ENCODE data around the gene USP32.

The USP32 gene

DNA sequence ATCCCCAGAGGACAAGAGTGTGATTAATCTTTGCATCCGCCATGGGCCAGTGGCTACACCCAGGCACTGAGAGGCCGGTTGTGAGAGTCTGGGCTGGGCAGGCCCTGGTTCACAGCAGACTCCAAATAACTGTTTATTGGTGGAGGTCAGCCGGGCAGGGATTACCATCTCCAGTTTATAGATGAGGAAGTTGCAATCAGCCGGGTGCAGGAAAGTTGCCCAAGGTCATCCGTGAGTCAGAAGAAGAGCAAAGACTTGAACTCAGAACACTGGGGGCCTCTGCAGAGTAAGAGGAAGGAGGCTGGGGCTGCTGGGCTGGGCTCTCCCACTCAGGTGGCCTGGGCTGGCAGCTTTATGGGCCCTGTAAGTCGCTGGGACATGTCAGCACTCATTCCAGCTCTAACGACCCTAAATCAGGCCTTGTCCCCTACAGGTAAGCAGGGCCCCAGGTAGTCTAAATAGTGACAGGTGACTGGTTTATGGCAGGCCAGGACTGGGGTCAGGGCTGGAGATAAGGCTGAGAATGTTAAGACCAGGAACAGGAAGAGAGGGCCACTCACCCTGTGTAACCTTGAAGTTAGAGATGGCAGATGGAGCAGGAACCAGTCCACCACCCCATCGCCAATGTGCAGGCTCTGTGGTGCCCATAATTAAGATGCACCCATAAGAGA lies 244.2 kb downstream of the USP32 start:
- H3K4me3 ChIP-seq (ENCODE audit: low read length), result no peak overlapping the region
- H3K9me3 ChIP-seq (ENCODE audit: control insufficient read depth, low read length), result no peaks in the 10 kb centered on the region
- H3K27me3 ChIP-seq (ENCODE audit: control insufficient read depth, insufficient read depth, low read length), result peaks cover 79% of the 10 kb centered on the region
- H3K9ac ChIP-seq (ENCODE audit: low read length), result no peak overlapping the region
- H3K4me1 ChIP-seq (ENCODE audit: control insufficient read depth, insufficient read depth, low read length), result peaks cover 23% of the 10 kb centered on the region
- no peaks in the 10 kb centered on the region for H3K36me3 ChIP-seq (ENCODE audit: control insufficient read depth, insufficient read depth, low read length)

DNA sequence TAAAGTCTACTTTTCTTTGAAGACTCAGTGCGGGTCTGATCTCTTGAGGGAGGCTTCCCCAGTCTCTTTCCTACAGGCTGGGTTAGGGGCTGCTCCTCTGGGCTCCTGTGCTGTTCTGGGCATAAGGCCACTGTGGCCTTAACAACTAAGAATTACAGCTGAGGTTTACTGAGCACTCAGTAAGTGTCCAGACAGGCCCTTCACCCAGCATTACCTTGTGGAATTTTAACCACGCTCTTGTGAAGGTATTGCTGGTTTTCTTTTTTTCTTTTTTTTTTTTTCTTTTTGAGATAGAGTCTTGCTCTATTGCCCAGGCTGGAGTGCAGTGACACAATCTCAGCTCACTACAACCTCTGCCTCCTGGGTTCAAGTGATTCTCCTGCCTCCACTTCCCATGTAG lies 245.7 kb downstream of the USP32 start:
- no peak overlapping the region for H3K9ac ChIP-seq (ENCODE audit: low read length)
- H3K36me3 ChIP-seq (ENCODE audit: control insufficient read depth, insufficient read depth, low read length), result no peaks in the 10 kb centered on the region
- H3K4me1 ChIP-seq (ENCODE audit: control insufficient read depth, insufficient read depth, low read length), result peaks cover 32% of the 10 kb centered on the region
- no peak overlapping the region for H3K4me3 ChIP-seq (ENCODE audit: low read length)
- no peaks in the 10 kb centered on the region for H3K9me3 ChIP-seq (ENCODE audit: control insufficient read depth, low read length)
- H3K27me3 ChIP-seq (ENCODE audit: control insufficient read depth, insufficient read depth, low read length), result peaks cover 71% of the 10 kb centered on the region

DNA sequence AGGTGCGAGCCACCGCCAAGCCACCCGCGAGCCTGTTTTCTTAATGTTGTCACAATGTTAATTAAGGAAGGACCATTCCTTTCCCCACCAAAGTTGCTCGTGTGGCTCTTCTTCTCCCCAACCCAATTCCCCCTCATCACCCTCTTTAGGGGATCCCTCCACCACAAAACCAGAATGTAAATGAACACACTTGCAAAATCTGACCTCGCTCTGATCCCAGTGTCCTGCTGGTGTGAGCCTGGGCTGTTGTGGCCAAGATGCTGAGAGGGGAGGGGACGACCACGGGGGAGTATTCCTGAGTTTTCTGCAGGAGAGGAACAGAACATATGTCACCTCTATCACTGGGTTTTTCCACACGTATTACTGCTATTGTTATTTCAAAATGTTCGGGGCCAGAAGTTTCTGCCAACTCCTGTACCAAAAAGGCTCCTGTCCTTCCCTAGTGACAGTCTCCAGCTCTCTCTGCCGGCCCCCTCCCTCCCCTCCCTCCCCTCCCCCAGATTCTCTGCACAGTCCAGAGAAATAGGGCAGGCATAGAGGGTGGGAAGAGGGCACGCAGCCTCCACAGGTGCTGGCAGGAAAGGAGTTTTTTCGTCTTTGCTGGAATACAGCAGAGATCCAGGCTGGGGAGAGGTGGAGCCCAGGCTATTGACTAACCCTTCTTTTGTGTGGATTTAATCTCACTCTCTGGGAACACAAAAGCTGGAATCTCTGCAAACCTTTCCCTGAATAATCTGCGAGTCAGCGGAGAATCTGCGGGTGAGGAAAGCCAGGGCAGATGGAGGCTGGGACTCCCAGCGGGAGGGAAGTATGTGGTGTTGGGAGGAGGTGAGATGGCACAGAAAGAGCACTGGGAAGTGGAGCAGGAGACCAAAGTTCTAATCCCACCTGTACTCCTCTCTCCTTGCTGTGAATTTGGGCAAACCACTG lies 246.7 kb downstream of the USP32 start:
- Histone ChIP-seq H3K36me3 (ENCODE audit: control insufficient read depth, insufficient read depth, low read length) (no peaks in the 10 kb centered on the region), H3K4me3 (ENCODE audit: low read length) (no peak overlapping the region), H3K9me3 (ENCODE audit: control insufficient read depth, low read length) (no peaks in the 10 kb centered on the region), H3K27me3 (ENCODE audit: control insufficient read depth, insufficient read depth, low read length) (peaks cover 71% of the 10 kb centered on the region), H3K4me1 (ENCODE audit: control insufficient read depth, insufficient read depth, low read length) (peaks cover 30% of the 10 kb centered on the region), H3K9ac (ENCODE audit: low read length) (no peak overlapping the region)

DNA sequence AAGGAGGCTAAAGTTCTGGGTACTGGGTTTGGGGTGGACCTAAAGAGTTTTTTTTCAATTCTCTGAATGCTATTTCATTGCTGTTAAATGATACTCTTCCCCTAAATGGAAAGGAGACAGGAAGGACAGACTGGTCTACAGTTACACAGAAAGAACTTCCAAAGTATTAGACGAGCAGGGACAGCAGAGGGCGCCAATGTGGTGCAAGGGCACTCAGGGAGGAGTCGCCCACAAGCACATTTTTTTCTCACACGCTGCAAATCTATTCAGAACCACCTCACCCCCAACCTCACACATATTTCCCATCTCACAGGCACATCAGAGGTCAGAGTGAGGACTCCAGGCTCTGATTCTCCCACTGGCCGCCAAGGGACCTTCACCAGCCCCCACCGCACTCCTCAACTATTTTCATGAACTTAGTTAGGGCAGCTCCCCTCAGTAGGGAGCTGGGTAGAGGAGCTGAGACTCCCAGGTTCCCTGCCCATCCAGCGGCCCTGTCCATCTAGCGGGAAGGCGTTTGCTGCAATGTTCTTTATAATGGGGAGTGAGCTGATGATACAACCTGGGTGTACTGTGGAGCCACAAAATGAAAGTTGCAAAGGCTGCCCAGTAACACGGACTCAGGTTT lies 248.9 kb downstream of the USP32 start:
- Histone ChIP-seq H3K9me3 (ENCODE audit: control insufficient read depth, low read length) (no peaks in the 10 kb centered on the region), H3K27me3 (ENCODE audit: control insufficient read depth, insufficient read depth, low read length) (peaks cover 70% of the 10 kb centered on the region), H3K4me1 (ENCODE audit: control insufficient read depth, insufficient read depth, low read length) (peaks cover 34% of the 10 kb centered on the region), H3K9ac (ENCODE audit: low read length) (no peak overlapping the region), H3K36me3 (ENCODE audit: control insufficient read depth, insufficient read depth, low read length) (no peaks in the 10 kb centered on the region), H3K4me3 (ENCODE audit: low read length) (no peak overlapping the region)

DNA sequence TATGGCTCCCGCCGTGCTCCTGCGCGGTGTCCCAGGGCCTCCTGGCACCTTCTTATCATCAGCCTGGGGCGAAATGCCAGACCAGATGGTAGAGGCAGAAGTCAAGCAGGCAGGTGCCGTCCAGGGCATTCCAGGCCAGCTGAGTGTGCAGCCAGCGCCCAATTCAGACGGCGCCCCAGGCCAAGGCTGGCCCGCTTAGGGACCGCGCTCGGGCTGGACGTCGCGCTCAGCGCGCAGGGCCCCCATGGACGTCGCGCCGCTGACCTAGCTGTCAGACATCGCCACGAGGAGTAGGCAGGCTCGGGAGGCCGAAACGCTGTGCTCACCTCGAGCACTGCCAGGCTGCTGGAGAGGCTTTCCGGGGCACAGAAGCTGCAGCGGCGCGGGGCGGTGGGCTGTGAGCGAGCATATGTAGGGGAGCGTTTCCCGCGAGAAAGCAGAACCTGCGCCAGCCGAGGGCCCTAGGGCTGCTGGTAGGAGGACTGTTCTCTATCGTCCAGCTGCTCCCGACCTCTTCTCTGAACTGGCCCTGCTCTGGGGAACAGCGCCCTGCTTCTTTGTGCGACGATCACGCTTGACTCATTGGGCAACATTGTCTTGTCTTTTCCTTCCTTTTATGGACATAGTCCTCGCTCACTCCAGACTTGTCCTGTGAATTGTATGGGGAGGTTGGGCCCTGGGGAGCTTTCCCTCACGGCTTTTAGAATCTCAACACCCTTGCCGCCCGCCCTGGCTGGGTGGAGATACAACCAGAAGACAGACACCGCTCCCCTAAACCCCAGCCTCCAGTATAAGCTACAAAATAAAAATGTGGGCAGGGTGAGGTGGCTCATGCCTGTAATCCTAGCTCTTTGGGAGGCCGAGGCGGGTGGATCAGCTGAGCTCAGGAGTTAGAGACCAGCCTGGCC lies 250.6 kb downstream of the USP32 start:
- Histone ChIP-seq H3K9me3 (ENCODE audit: control insufficient read depth, low read length) (no peaks in the 10 kb centered on the region), H3K4me1 (ENCODE audit: control insufficient read depth, insufficient read depth, low read length) (peaks cover 34% of the 10 kb centered on the region), H3K27me3 (ENCODE audit: control insufficient read depth, insufficient read depth, low read length) (peaks cover 58% of the 10 kb centered on the region), H3K36me3 (ENCODE audit: control insufficient read depth, insufficient read depth, low read length) (no peaks in the 10 kb centered on the region), H3K9ac (ENCODE audit: low read length) (no peak overlapping the region), H3K4me3 (ENCODE audit: low read length) (no peak overlapping the region)

DNA sequence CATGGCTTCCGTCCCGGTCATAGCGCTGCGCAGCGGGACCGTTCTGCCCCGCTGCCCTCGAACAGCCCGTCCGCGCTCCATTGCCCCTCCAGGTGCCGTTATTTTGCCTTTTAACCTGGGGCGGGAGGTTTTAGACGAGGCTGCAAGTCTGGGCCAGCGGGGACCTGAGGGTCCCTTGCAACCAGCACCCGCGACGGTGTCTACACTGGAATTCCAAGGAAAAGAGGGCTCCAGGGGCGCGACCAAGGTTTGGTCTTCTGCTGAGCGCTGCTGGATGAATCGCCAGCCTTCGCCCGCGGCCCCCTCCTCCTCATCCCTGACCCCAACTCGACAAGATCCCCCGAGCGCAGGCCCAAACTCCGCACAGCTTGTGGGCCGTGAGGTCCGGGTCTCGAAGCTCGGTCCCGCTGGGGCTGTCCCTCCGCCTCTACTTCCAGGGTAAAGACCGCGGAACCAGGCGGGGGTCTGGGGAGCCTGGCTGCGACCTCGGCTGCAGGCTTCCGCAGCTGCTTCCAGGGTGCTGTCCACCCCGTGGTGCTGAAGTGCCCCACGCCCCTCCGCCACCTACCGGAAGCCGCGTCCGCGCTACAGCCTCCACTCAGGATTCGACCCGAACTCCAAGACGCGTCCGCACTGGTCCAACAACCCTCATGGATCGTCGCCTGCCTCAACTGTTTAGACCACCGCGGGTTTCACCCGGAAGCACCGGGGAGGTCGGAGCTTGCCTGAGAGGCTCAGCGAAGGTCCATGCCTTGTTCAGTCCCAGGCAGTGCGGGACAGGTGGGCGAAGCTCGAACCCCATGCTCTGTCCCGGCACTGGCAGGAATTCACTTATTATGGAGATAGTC lies 252.3 kb downstream of the USP32 start:
- Histone ChIP-seq H3K27me3 (ENCODE audit: control insufficient read depth, insufficient read depth, low read length) (peaks cover 47% of the 10 kb centered on the region), H3K4me3 (ENCODE audit: low read length) (no peak overlapping the region), H3K4me1 (ENCODE audit: control insufficient read depth, insufficient read depth, low read length) (peaks cover 37% of the 10 kb centered on the region), H3K9ac (ENCODE audit: low read length) (no peak overlapping the region), H3K36me3 (ENCODE audit: control insufficient read depth, insufficient read depth, low read length) (no peaks in the 10 kb centered on the region), H3K9me3 (ENCODE audit: control insufficient read depth, low read length) (no peaks in the 10 kb centered on the region)

DNA sequence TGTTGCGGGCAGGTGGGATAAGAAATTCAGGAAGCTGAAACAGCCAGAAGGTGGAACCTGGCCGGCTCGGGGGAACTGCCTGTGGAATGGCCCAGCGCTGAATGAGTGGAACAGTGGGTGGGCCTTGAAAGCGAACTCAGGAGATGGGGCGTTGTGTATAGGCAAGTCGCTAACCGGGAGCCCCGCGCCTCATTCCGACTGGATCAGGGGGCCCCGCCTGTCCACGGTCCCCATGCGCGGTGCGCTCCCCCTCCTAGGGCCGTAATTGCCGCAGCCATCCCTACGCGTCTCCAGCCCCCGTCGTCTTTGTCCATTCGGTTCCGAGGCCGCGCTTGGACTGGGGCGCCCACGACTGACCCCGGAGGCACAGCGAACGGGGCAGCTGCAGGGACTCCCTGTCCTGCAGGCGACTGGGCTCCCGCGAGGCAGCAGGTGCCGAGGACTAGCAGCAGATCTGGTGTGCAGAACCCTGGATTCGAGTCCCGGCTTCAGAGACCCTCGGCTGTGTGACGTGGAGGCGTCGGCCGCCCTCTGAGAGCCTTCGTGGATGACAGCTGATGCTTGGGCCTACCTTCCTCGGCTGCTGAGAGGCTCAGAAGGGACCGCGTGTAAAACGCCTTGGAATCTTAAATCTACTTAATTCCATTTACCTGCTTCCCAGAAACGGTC lies 253.0 kb downstream of the USP32 start:
- peaks cover 42% of the 10 kb centered on the region for H3K27me3 ChIP-seq (ENCODE audit: control insufficient read depth, insufficient read depth, low read length)

DNA sequence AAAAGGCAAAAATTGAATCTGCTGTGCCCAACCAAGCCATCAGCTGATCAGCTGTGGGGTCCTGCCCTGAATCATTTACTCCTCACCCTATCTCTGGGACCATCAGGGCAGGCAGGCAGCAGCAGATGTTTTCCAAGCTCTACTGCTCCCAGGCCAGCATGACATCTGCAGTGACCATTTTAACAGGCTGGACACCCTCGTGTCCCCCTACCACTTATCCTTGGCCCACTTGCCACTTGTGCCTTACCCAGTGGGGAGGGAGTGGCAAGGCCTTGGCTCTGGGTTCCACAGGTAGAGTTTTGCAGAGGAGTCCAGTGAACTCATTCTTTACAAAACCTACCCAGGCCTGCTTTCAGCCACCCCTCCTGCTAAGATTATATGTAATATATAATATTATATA lies 254.2 kb downstream of the USP32 start:
- Histone ChIP-seq H3K9ac (ENCODE audit: low read length) (no peak overlapping the region), H3K9me3 (ENCODE audit: control insufficient read depth, low read length) (no peaks in the 10 kb centered on the region), H3K27me3 (ENCODE audit: control insufficient read depth, insufficient read depth, low read length) (peaks cover 42% of the 10 kb centered on the region), H3K4me3 (ENCODE audit: low read length) (no peak overlapping the region), H3K36me3 (ENCODE audit: control insufficient read depth, insufficient read depth, low read length) (no peaks in the 10 kb centered on the region), H3K4me1 (ENCODE audit: control insufficient read depth, insufficient read depth, low read length) (peaks cover 35% of the 10 kb centered on the region)

More for the DNA sequence above, 253.0 kb downstream of the USP32 start:
- Histone ChIP-seq H3K4me1 (ENCODE audit: control insufficient read depth, insufficient read depth, low read length) (peaks cover 43% of the 10 kb centered on the region), H3K36me3 (ENCODE audit: control insufficient read depth, insufficient read depth, low read length) (no peaks in the 10 kb centered on the region), H3K4me3 (ENCODE audit: low read length) (no peak overlapping the region), H3K9ac (ENCODE audit: low read length) (no peak overlapping the region), H3K9me3 (ENCODE audit: control insufficient read depth, low read length) (no peaks in the 10 kb centered on the region)

DNA sequence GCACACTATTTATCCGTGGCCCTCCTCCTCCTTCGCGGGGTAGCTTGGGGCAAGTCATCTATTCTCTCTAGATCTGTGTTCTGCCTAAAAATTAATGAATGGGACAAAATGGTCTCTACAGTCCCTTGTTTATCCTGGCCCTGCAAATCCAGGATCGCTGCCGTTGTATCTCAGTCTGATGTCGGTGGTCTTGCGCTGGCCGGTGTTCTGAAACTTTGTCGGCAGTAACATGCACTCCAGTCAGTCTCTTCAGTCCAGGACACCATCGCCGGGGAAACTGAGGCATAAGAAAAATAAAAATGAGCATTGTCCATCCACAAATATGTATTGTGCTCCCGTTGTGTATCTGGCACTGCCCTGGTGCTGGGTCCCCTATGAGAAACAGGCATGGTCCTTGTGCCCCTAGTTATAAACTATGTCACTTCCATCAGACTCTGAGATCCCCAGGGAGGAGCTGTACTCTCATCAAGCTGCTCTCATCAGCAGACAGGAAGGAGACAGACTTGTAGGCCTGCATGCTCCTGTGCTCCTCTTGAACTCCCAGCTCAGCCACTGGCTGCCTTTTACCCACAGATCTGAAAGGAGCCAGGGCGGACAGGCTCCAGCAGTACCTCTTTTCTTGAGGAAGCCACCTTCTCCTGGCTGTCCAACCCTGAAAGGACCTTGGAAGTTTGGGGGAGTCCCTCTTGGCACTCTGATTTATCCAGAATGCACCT lies 255.8 kb downstream of the USP32 start:
- Histone ChIP-seq H3K4me1 (ENCODE audit: control insufficient read depth, insufficient read depth, low read length) (peaks cover 21% of the 10 kb centered on the region), H3K9ac (ENCODE audit: low read length) (no peak overlapping the region), H3K27me3 (ENCODE audit: control insufficient read depth, insufficient read depth, low read length) (peaks cover 33% of the 10 kb centered on the region), H3K36me3 (ENCODE audit: control insufficient read depth, insufficient read depth, low read length) (no peaks in the 10 kb centered on the region), H3K4me3 (ENCODE audit: low read length) (no peak overlapping the region), H3K9me3 (ENCODE audit: control insufficient read depth, low read length) (no peaks in the 10 kb centered on the region)
